Activated naive CD4-positive, alpha-beta T cell (primary cell): ENCODE results near the gene SMYD3.

Source experiments
- DNase-seq, 4 experiments: peaks; one replicate each; lab custom pipeline; 2025; lab: John Stamatoyannopoulos, UW

Gene SMYD3

GRCh38 chr1:246470585-246470984 is 36.5 kb downstream of the SMYD3 start:
- DNase-seq: no peak

GRCh38 chr1:246462986-246463385 is 44.1 kb downstream of the SMYD3 start:
- DNase-seq: no peak

DNA sequence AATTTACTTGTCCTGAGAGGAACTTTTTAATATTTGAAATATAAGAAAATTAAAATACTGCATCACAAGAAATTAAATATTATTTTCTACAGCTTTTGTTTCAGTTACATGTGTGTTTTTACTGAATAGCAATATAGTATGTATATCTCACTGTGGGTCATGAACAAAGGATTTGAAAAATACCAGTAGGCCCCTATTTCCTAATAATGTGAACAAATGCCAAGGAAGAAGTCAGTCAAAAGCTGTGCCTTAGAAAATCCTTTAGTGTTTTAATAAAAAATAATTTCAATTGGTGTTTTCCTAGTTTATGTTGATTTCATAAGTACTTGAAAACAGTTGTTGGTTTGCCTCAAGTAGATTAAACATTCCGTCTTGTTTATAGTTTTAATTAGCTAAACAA is 46.7 kb downstream of the SMYD3 start:
- DNase-seq: no peak

GRCh38 chr1:246459221-246459620 is 47.9 kb downstream of the SMYD3 start:
- no peak for DNase-seq

GRCh38 chr1:246455476-246455875 is 51.6 kb downstream of the SMYD3 start:
- no peak for DNase-seq

DNA sequence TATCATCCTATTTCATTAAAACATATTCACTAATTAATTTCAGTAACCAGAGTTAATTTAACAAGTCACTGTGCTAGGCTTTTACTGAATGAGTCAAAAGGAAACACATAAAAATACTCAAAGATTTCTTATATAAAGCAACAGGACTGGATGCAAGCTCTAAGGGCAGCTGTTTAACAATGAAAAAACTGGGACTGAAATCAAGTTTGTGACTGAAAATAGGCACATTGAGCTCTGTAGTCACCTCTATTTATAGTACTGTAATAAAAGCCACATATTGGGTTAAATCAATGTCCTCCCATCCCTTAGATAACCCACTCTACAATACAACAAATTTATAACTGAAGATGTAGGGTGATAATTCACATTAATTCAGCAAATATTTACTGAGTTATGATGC is 52.4 kb downstream of the SMYD3 start:
- DNase-seq: no peak

- DNase-seq: no peak
These were observed 56.3 kb downstream of the SMYD3 start for GRCh38 chr1:246450611-246451251.

DNA sequence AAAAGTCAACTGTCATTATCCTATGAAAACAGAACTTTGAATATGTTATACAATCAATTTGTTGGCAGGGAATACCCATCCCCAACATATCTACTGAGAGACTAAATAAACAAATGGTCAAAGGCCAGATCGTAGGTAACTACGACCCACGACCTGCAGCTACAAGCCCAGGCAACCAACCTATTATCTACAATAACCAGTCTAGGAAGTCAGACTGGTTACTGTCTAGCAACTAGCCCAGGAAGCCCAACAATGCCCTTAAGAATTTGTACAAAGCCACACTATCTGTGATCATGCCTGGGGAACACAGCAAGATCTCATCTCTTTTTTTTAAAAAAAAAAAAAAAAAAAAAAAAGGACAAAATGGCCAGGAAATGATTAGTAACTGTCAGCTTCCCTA is 58.7 kb downstream of the SMYD3 start:
- DNase-seq: no peak

GRCh38 chr1:246447501-246447900 is 59.6 kb downstream of the SMYD3 start:
- no peak for DNase-seq

DNA sequence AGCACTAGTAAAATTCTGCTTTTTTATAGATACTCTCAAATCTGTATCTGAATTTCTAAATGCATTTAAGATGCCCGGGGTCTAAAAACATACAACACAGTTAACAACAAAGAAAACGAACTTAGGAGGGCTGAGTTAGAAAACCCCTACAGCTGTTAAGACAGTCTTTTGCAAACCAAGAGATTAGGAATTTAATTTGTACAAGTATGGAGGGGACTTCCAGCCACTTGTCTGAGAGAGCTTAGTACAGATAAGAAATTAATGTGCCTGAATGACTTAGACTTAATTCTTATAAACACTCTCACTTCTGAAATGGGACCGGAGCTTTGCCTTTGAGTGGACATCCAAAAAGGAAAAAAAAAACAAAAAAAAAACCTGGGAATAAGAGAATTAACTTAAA is 61.6 kb downstream of the SMYD3 start:
- DNase-seq: no peak

DNA sequence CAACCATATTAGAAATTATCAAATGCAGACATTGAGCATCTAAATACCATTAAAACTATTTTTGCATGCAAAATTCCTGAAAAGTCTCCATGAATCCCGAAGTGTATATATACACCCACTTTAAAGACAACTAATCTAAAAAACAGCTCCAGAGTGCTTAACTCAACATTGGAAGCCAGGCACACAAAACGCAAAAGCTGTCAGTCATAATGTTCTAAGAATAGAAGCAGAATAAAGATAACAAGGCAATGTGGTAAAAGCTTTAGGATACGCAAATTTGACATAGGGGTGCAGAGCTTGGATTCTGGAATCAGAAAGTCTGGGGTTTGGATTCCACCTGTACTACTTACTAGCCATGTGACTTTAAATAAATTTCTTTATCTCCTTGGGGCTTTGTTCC is 62.5 kb downstream of the SMYD3 start:
- DNase-seq: no peak

GRCh38 chr1:246437961-246438360 is 69.1 kb downstream of the SMYD3 start:
- DNase-seq: no peak

DNA sequence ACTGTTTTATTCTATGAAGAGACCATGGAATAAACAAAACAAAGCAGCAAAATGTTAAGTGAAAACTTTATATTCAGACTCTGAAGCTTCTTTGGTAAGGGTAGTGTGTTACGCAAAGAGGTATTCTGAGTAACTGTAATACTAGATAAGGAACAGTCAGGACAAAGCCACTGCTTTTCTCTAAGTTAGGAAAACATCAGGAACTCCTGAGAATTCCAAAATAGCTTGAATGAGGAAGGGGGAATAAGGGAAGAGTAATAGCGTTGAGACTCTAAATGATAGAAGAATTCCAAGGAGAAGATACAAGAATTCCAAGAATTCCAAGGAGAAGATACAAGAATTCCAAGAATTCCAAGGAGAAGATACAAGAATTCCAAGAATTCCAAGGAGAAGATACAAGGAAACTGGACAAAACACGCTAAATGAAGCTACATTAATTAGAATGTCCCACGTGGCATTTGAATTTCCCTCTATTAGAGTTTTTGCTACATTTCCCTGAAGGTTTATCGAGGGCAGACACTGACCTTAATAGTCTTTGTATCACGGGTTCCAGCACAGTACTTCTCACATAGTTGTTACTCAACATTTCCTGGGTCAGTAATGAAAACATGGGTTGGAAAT is 71.5 kb downstream of the SMYD3 start:
- no peak for DNase-seq

DNA sequence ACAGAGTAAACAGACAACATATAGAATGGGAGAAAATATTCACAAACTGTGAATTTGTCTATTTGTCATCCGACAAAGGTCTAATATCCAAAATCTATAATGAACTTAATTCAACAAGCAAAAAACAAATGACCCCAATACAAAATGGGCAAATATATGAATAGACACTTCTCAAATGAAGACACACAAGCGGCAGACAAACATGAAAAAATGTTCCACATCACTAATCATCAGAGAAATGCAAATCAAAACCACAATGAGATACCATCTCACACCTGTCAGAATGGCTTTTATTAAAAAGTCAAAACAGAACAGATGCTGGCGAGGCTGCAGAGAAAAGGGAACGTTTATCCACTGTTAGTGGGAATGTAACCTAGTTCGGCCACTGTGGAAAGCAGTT is 72.7 kb downstream of the SMYD3 start:
- DNase-seq: no peak

DNA sequence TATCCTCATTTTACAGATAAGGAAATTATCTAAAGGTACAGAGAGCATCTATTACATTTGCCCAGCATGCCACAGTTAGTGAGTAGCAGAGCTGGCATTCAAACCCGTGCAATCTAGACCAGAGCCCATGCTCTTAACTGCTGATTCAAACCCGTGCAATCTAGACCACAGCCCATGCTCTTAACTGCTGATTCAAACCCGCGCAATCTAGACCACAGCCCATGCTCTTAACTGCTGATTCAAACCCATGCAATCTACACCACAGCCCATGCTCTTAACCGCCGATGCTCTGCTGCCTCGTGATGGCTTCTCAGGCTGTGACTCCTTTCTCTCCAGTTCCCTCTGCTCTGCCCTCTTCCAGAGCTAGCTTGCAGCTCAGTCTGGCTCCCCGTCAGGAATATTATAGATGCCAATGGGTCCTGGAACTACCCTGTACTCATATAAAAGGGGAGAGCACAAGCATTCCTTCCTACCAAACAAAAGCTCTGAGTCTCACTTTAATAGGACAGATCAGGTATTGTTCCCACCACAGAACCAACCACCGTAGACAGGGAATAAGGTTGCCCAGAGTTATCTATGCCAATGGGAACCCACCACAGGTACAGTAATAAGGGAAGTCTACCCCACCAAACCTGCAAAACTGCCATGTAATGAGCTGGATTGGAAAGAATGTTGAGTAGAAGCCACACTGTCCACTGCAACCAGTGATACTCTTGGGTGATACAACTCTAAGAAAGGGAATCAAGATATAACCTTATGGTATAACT is 78.4 kb downstream of the SMYD3 start:
- no peak for DNase-seq

GRCh38 chr1:246427611-246428010 is 79.5 kb downstream of the SMYD3 start:
- no peak for DNase-seq

DNA sequence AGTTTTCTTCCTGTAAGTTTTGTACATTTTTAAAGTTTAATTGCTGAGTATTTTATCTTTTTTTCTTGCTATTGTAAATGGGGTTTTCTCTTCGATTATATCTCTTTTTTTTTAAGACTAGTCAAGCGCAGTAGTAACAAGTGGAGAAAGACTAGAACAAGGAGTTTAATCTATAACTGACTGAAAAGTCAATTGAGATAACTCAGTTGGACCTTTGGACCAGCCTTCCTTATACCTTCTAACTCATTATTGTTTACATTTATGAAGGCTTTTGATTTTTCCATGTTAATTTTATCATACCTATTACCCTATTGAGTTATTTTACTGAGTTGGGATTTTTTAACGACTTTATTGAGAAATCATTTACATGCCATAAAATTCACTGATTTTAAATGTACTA is 81.2 kb downstream of the SMYD3 start:
- no peak for DNase-seq

GRCh38 chr1:246425139-246425794 is 81.8 kb downstream of the SMYD3 start:
- no peak for DNase-seq

GRCh38 chr1:246420300-246420699 is 86.8 kb downstream of the SMYD3 start:
- DNase-seq: no peak

DNA sequence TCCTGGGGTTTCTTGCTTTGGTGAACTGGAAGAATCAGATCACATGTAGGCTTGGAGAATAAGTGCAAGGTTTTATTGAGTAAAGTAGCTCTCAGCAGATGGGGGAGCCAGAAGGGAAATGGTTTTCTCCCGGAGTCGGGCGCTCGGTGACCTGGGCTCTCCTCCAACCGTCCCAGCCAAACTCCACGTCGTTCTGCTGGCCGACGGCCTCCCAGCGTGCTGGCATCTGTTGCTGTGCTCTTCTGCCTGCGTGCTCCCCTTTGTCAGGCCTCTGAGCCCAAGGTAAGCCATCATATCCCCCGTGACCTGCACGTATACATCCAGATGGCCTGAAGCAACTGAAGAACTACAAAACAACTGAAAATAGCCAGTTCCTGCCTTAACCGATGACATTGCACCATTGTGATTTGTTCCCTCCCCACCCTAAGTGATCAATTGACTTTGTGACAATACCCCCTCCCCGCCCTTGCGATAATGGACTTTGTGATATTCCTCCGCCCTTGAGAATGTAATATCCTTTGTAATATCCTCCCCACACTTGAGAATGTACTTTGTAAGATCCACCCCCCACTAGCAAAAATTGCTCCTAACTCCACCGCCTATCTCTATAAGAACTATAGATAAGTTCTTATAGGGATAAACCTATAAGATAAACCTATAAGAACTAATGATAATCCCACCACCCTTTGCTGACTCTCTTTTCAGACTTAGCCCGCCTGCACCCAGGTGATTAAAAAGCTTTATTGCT is 88.3 kb downstream of the SMYD3 start:
- DNase-seq: no peak

GRCh38 chr1:246417813-246418564 is 89.1 kb downstream of the SMYD3 start:
- DNase-seq: no peak
